C1 segment of cervical spinal cord (tissue), 14 donors: ENCODE measurements around the gene UNC13C.

Source experiments
- DNase-seq, 14 donors: peaks; one replicate each; lab custom pipeline; 2025; lab: John Stamatoyannopoulos, UW

Gene UNC13C

GRCh38 chr15:54462511-54462913 lies 484.3 kb downstream of the UNC13C start:
- DNase-seq, result peak in 1 of 14 donors; percentile 1

- no peak for DNase-seq
Measured at GRCh38 chr15:54481819-54482218, 503.6 kb downstream of the UNC13C start.

DNA sequence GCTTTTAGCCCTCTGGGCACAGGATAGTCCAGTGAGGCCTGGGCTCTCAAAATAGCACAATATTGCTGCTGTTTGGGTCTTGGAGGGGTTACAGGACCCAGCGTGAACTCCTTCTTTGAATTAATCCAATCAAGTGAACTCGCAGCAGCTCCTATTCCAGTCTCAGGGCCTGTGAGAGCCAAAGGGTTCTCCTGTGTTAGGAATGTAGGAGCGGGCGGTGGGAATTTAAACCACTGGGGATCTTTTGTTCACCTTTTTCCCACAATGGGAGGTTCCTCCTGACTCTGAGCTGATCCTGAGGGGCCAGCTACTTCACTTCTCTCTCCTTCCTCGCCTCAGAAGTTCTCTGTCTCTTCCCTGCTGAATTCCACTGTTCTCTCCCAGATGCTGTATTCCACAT lies 504.0 kb downstream of the UNC13C start:
- peak in 1 of 14 donors; percentile 12 for DNase-seq

- peak in 1 of 14 donors; percentile 27 for DNase-seq
Measured at GRCh38 chr15:54500330-54500729, 522.1 kb downstream of the UNC13C start.

DNA sequence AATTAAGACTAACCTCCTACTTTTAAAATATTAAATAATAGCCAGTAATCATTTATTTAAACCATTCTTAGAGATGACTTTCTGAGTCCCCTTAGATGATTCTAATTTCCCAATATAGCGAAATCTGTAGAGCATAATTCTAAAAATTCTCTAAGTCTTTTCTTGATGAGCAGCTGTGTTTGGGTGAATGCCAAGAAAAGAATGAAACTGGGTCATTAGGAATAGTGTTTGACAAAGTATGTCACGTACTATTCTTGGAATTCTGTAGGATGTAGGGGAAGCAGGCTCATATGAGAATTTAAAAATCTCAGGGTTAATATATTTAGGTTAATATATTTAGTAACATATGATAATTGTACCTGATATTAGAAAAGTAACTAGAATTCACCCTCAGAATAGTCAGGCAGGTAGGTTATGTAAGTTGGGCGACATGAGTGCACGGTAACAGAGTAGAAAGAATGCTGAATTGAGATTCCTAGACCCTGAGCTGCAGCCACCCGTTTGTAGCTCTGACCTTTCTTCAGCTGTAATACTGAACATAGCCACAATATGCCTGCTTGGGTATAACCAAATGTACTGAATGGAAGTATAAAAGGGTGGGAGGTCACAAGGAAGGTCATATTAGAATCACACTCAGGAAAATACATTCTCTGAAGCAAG lies 524.3 kb downstream of the UNC13C start:
- DNase-seq, result peak in 1 of 14 donors; percentile 6

DNA sequence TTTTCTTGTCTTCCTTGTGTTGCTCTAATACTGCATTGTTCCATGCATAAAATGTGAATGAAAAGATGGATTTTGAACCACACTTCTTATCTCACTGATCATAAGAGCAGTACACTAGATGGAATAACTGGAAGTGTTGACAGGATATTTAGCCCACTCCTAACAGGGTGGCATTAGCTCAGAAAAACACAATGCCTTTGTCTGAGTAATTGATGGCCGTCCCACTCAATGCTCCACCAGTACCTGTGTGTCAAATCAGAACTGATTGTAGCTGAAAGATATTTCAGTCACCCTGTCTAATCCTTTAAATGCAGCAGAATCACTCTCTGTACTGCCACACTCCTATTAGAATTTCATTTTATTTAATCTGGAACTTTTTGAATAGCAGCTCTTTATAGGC lies 526.5 kb downstream of the UNC13C start:
- DNase-seq, result no peak

DNA sequence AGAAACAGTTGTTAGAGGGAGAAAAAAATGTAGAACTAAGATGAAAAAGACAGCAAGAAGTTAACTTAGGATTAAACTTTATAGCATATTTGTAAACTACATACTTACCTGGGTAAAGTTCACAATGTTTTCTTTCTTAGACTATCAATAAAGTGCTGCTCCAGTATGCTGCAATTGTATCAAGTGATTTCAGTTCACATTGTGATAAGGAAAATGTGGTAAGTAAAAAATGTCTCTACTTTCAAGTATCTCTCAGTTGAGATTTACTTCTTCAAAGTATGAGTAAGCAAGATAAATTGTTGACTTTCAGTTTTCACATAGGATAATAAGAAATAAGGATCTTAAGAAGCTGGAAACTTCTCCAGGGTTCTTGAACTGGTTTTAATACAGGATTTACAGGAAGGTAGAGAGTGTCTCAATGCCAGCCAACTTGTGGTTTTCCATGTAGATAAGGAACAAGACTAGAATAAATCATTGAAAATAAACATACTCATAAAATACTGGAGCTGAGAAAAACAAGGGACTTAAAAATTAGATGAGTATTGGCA lies 528.8 kb downstream of the UNC13C start:
- no peak for DNase-seq

DNA sequence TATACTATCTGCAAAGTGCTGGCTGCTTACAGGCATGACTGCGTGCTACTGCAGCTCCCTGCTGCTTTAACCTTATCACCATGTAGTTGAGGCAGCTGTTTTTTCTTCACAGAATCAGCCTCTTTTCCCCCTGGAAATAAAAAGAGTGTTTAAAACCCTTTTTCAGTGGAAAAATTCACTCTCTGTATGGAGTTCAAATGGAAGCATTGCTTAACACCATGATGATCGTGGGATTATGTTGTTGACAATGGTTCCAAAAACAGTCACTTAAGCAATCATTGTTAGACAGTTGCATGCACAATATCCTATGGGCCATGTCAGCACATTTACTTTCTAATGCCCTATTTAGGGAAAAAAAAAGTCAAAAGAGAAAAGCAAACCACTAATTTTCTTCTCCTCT lies 536.4 kb downstream of the UNC13C start:
- no peak for DNase-seq

- DNase-seq, result no peak
Measured at GRCh38 chr15:54515664-54516582, 537.7 kb downstream of the UNC13C start.

DNA sequence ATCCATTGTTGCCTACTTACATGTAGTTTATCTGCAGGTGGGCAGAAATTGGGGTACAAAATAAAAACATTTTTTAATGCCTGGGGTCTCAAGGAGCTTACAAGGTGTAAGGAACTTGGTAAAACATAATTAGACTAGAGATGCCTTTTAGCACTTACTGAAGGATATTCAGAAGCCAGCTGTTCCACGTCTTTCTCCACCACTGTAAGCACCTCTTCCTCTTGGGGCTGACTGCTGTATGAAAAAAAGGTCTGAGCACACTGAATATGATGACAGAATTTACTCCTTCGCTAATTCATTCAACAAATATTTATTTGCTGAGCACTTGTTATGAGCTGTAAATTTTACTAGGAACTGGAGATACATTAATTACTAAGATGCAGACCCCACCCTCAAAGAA lies 539.1 kb downstream of the UNC13C start:
- DNase-seq, result no peak

DNA sequence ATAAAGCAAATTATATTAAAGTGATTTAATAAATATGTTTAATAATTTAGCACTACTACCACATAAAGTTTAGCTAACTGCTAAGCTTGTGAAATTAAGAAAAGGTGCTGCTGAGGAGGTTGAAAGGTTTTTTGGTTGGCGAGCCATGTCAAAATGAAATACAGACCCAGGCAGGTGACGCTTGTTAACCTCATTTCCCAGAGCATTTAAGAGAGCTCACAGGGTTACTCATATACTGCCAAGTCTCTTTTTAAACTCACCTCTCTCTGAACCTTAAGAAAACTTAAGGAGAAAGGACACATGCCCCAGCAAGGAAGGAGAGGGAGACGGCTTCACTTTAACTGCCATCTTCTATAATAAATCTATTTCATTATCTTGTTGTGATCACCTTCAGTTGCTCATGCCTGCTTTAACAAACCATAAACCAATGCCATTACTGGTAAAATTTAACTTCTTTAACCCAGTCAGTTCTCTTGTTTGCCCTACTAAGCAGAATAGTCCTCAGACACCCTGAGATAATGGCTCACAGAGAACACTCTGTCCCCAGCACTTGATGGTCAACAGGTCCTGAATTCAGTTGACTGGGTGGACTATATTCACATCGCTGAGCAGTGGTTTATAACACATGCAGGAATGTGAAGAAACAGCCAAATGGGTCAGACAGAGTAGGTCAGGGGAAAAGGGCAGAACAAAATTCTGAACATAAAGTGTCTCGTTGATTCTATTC lies 540.1 kb downstream of the UNC13C start:
- peak in 2 of 14 donors; percentile 0 to 6 for DNase-seq

- no peak for DNase-seq
Measured at GRCh38 chr15:54519577-54519976, 541.3 kb downstream of the UNC13C start.

- no peak for DNase-seq
Measured at GRCh38 chr15:54520616-54521015, 542.4 kb downstream of the UNC13C start.

DNA sequence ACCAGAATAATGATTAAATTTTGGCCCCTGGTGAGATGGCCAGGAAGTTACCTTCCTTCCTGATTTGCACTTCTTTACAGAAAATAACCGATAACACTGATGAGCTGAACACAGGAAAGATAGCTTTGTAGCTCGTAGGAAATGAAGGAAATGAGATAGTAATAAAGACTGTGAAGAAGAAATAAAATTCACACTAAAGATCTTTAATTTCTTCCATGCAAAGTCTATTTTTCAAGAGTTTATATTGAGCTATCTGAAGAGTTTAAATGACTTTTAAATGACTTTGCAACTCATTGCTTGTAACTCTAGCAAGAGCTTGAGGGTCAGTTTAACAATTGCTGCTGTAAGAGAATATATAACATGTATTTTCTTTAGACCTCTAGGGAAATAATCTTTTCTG lies 543.0 kb downstream of the UNC13C start:
- no peak for DNase-seq

DNA sequence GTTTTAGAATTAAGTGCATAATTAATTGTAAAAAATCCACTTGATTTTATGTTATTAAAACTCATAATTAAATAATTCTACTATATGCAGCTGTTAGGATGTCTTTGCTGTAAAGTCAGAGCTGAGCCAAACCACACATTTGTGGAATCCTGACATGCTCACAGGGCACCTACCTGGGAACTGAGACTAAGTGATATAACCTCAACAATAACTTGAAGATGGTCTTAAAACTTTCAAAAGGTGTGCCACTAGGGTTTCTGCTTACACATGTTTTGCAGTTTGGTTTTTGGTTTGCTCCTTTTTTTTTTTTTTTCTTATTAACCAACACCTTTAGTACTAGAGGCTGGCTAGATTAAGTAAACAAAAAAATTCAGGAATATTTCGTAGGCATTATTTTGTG lies 549.8 kb downstream of the UNC13C start:
- DNase-seq, result no peak

DNA sequence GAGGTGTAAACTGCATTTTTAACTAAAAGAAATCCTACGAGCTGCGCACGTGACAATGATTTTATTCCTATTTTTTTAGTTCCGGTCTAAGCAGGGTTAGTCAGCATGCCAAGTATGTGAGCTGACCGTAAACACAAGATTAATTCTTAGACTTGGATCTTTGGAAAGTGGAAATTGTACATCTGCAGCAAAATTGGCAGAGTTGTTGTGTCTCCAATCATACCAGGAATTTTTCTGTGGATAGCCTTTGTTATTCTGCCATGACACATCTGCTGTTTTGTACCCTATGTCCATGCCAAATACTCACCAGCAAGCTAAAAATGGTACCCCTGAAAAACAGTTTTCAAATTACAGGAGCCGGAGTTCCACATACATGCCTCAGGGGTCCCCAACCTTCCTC lies 562.5 kb downstream of the UNC13C start:
- no peak for DNase-seq

DNA sequence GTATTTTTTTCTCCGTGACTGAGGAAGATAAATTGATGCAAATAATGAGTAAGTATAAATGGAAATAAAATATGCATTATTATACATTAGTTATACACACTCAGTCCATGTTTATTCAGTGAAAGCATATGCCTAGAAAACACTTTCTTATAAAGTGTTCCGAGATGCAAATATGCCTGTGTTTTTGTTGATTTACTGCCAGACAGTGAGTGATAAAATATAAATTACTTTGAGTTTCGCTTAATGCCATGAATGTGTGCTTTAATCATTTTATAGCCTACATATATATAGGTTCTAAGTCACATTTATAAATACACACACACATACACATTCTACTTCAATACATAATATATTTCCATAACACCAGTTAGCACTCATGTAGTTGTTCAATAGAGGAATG lies 569.2 kb downstream of the UNC13C start:
- no peak for DNase-seq

DNA sequence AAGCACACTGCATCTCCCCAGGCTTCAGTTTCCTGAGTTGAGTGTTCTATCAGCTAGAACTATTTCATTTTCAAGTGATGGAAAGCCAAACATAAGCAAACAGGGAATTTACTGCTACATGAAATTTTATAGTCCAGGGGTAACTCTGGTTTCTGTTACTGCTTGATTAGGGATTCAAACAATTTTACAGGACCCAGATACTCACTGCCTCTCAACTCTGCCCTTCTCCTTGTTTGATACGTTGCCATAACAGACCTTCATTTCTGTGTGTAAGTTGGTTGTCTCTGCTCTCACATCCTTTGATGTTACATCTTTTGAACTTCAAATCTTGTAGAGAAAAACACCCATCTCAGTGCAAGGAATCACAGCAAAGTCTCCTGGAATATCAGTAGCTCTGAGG lies 572.7 kb downstream of the UNC13C start:
- no peak for DNase-seq

DNA sequence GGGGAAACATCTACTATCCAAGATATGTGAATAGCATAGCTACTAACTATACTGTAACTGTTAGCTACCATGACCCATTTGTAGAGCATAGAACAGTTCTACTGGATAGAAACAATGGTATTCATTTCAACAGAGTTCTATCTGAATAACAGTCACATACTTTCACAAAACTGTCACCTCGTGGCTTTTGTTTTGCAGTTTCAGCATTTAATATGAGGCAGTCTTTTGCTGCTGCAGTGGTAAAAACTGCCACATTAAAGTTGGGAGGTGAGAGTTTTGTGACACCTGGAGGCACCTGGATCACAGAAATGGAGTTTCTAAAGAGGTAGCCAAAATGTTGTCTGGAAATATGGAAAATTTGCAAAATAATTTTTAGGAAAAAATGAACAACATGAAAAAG lies 578.0 kb downstream of the UNC13C start:
- no peak for DNase-seq

DNA sequence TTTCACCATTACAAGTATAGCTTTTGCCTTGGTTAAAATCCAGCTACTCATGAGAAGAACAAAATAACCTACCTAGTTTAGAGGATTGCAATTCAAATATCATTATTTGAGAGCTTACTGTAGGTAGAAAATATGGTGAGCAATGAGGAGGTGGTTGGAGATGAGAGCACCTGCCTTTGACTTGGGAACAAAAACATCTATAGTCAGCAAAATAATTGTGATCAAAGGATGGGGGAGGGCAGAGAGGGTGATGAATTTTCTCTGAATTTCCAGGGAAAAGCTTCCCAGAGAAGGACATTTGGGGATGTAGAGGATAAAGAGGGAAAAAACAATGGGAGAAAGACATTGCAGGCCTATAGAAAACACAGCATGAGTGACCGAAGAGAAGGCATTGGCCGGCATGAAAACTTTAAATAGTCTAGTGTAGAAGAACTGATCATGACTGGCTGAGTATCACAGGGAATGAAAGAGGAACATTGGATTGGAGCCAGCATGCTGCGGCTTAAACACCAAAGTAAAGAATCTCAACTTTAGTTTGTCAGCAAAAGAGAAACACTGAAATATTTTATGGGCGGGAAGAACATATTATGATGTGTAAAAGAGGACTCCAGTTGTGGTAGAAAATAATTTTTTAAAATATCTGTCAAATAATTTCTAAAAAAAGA lies 581.3 kb downstream of the UNC13C start:
- no peak for DNase-seq

DNA sequence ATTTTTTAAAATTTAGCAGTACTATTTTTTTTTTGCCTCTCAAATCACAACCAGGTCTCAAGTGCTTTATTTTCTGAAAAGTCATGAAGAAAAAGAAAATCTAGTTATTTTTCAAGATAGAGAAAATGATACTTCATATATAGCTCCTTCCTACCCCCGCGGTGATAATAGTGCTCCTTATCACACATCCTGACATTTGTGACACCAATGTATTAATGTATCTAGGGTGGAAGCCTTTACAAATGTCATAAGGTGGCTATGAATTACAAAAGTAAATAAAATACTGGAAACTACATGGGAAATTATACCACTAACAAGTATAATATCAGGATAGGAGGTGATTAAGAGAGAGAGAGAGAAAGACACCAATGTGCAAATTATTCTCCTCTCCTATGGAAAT lies 582.2 kb downstream of the UNC13C start:
- no peak for DNase-seq

DNA sequence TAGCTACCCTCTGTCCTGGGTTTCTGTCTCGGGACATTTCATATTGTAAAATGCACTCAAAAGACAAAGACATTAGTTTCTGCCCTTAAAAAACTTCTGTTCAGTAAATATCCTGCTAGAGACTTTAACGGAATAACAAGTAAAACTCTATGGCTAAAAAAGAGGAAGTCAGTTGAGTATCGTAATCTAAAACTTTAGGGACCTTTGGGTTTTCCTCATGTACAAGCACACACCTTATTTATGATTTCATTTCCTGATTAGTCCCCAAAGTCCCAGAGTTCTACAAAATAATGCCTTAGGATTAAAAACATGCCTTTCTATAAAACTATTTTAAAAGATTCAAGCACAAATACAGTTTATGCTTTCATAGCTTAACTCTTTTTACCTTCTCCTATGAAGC lies 585.9 kb downstream of the UNC13C start:
- DNase-seq, result no peak
